ENCODE data around the gene PM20D2.

DNA sequence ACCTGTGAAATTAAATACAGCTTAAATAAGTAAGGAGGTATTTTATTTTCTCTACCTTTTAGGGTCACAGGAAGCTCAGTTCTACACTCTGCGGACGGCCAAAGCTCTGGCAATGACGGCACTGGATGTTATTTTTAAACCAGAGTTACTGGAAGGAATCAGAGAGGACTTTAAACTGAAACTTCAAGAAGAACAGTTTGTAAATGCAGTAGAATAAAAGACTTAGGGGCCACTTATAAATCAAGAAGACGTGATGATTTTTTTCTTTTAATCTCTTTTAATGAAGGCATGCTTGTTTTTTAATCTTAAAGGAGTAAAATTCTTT is 16.2 kb downstream of the PM20D2 start:
- TF ChIP-seq, protein P1, sequence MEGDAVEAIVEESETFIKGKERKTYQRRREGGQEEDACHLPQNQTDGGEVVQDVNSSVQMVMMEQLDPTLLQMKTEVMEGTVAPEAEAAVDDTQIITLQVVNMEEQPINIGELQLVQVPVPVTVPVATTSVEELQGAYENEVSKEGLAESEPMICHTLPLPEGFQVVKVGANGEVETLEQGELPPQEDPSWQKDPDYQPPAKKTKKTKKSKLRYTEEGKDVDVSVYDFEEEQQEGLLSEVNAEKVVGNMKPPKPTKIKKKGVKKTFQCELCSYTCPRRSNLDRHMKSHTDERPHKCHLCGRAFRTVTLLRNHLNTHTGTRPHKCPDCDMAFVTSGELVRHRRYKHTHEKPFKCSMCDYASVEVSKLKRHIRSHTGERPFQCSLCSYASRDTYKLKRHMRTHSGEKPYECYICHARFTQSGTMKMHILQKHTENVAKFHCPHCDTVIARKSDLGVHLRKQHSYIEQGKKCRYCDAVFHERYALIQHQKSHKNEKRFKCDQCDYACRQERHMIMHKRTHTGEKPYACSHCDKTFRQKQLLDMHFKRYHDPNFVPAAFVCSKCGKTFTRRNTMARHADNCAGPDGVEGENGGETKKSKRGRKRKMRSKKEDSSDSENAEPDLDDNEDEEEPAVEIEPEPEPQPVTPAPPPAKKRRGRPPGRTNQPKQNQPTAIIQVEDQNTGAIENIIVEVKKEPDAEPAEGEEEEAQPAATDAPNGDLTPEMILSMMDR (IDR thresholded peaks at IDR 0.05), result no peak
- no peak for TF ChIP-seq POLR2A (IDR thresholded peaks at IDR 0.05)
- no peak for TF ChIP-seq POLR2AphosphoS5 (IDR thresholded peaks at IDR 0.05)

Measured in breast epithelium (tissue), 3 donors.